22Rv1 (cell line): ENCODE measurements around the gene LMNTD1.

Experiments
- ZFX ChIP-seq: fragments of 450-650 bp; IDR thresholded peaks from 2 replicates; pipeline ENCODE4 v1.6.1; 2017; ENCODE audit warnings: antibody characterized with exemption, borderline replicate concordance
- TF ChIP-seq, protein P1 (sequence below): fragments of 450-650 bp; IDR thresholded peaks from 2 replicates; pipeline ENCODE4 v1.5.1; 2017; ENCODE audit warnings: mild to moderate bottlenecking

DNA sequence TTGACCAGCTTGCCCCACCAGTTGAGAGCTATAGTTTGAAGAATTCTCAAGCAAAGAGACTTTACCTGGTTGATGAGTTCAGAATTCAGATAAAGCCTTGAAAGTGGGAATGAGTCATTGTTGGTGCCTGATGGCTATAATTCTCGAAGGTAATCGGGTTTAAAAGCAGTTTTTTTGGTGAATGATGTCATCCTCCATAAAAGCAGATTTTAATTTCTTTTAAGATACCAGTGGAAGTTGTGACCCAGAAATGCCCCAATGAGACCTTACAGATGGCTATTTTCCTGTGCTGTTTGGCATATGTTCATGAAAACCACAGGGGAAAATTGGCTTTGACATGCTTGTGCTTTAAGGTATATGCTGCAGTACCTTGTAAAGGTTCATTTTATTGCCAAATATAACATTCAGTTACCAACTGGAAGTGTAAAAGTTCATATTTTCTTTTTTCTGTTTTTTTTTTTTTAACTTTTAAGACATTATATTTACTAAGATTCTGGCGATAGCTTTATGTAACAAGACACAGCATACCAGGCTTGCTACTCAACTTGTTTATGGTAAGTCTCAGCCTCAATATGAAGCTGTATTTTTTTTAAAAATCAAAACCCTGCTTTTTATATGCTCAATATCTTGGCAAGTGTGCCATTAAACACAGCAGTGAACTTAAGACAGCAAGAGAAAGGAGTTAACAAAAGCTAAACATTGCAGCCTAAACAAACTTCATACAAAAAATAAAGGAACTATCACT is 119.3 kb downstream of the LMNTD1 start:
- TF ChIP-seq, protein P1, sequence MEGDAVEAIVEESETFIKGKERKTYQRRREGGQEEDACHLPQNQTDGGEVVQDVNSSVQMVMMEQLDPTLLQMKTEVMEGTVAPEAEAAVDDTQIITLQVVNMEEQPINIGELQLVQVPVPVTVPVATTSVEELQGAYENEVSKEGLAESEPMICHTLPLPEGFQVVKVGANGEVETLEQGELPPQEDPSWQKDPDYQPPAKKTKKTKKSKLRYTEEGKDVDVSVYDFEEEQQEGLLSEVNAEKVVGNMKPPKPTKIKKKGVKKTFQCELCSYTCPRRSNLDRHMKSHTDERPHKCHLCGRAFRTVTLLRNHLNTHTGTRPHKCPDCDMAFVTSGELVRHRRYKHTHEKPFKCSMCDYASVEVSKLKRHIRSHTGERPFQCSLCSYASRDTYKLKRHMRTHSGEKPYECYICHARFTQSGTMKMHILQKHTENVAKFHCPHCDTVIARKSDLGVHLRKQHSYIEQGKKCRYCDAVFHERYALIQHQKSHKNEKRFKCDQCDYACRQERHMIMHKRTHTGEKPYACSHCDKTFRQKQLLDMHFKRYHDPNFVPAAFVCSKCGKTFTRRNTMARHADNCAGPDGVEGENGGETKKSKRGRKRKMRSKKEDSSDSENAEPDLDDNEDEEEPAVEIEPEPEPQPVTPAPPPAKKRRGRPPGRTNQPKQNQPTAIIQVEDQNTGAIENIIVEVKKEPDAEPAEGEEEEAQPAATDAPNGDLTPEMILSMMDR = no peak
- TF ChIP-seq ZFX = no peak
